ENCODE results near the gene CCDC157. TPM values are rescaled to one million over a fixed set of nuclear protein-coding genes. Genes with fewer than 3 reads are reported as not detected.

The CCDC157 gene
- total RNA-seq: 3.4 and 4.6 TPM in 2 replicates

DNA sequence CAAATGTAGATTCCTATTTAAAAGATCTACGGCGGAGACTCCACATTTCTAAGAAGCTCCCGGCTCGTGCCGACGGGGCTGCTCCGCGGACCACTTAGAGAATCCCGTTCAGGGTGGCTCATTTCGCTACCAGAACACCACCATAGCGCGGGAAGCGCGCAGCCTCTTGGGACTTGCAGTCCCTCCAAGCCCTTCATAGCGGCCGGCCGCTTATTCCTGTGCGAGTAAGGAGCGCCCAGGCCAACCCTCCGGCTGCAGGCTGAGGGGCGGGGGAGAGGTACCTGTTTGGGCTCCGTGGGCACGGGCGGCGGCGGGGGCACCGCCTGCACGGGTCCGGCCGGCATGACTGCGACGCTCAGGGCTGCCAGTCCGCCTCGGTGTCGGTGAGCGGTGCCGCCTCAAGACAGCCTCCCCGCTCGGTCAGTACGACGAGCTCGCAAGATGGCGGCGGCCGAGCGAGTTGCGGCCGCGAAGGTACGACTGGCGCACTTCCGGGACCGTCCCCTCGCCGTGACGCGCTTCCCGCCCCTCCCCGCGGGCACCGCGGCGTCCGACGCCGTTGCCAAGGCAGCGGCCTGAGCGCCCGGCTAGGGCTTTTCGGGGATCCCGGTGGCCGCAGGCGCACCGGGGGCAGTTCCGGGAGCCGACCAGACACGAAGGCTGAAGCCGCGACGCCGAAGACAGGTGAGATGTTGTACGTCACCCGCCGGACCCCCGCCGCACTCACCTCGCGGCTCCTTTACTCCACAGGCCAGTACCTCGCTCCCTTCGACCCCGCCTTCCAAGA lies at the start of gene CCDC157, which contains the start of gene SF3A1:
TSS of gene CCDC157 (plus strand) at position 559 of the 787 bp plus-strand sequence. CDS start 8,994 bp downstream, outside the sequence.
TSS of gene SF3A1 (minus strand) at position 446 of the 787 bp plus-strand sequence. CDS start at position 344, 102 bp downstream.

DNA sequence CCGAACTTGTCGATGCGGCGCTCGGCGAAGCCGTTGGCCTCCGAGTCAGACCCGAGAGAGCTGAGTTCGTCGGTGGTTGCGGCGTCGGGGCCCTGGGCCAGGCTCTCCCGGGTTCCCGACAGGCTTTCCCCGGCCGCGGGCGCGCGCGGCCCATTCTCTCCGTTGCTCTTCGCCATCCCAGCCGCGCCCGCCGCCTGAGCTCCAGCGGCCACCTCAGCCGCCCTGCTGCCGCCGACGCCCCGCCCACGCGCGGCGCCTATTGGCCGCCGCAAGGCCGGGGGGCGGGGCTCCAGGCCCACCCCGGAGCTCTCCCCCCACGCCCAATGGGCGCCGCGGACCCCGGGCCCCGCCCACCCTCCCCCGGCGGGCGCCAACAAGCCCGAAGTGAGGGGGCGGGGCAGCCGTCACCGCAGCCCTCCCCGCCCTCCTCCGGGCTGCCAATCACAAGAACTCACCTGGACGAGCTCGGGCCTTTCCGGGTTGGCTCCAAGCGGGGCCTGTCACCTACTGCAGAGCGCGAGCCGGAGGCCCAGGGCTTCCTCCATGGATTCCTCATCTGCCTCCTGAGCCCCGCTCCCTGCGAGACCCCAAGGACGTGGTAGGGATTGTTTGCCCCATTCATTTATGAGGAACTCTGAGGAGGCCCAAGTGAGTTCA lies 30.0 kb upstream of the CCDC157 start, which contains the start of gene TBC1D10A:
TSS of gene TBC1D10A (minus strand) at position 236 of the 657 bp plus-strand sequence. CDS start at position 176, 60 bp downstream.

DNA sequence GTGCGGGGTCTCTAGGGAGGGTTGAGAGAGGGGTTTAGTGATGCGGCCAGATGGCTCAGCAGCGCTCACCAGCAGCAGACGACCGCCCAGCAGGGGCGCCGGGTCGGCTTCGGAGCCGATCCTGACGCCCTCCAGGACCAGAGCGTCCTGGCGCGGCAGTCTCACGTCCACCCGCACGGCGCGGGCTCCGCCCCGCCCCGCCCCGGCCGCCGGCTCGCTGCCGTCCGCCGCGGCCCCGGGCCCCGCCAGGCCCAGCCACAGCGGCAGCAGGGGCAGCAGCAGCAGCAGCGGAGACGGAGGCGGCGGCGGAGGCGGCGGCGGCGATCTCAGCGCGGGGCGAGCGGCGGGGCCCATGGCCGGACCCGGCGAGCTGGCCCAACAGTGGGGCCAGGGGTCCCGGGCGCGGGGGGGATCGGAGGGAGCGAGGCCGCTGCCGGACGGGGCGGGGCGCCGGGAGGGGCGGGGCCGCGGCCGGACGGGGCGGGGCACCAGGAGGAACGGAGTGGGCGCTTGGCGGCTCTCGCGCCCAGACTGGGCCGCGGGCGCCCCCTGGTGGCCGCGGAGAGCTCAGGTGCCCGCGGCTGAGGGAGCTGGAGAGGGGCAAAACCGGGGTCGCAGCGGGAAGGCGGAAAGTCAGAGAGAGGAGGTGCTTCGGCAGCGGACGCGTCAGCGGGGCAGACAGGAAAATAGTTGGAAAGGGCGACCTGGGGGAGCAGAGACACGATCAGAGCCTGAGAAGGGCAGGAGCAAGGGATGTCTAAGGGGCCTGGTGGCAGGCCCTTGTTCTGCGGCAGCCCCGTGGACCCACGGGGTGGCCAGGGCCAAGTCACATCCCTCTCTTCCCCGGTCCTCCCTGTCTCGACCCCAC lies 30.4 kb downstream of the CCDC157 start, which contains the start of gene RNF215:
TSS of gene RNF215 (minus strand) at position 452 of the 868 bp plus-strand sequence. CDS start at position 354, 98 bp downstream.

DNA sequence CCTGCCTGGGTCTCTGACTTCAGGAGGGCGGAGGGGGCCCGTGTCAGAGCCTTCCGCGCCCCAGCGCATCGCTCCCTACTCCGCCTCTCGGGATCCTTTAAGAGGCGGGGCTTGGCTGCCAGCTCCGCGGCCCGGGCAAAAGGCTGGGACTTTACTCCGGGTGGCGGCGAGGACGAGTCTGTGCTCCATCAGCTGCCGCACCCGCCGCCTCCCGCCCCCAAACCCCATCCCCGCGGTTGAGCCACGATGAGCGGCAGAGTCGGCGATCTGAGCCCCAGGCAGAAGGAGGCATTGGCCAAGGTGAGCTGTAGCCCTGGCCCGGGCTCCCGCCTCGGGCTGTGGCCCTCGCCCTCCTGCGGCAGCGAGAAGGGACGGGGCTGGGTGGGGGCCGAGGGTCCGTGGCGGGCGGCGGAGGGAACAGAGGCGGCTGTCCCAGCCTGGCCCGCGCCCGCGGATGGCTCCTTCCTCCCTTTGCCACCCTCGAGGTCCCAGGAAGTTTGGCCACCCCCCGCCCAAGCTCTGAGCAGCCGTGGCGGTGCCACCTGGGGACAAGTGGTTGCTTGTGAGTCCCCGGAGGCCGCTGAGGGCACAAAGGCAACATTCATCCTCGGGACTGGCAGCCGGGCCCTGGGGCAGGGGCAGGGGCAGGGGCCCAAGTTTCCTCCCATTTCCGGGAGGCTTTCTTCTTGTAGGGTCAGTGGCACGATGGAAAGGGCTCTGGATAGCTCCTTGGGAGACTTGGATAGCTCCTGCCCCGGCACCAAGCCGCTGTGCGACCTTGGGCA lies 40.3 kb downstream of the CCDC157 start, which contains the start of gene SEC14L2:
TSS of gene SEC14L2 (plus strand) at position 148 of the 785 bp plus-strand sequence. CDS start at position 247, 99 bp downstream.

DNA sequence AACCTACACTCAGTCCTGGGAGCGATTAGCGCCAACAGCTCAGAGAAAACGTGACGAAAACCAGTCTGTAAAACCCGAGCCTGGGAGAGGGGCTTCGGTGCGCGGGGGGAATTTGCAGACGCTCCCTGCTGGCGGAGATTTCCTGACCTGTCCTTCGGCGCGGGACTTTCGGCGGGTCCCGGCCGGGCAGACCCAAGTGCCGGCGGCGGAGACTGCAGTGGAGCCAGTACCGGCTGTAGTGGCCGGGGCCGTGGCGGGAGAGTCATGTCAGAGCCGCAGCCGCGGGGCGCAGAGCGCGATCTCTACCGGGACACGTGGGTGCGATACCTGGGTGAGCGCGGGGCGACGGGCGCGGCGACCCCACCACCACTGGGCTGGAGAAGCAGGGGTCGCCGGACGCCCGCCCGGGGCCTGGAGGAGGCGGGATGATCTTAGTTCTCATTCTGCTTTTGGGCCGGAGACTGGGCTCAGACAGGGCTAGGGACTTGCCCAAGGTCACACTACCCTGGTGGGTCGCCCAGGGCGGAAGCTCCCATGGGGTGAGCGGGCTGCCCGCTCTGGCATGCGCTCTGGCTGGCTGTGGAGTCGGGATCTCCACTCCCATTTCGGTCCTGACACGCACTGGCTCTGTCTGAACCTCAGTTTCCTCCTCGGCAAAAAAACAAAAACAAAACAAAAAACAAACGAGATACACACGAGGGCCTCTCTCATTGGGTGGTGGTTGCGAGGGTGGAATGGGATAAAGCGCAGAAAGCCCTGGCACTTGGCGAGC lies 69.0 kb downstream of the CCDC157 start, which contains the start of gene MTFP1:
TSS of gene MTFP1 (plus strand) at position 153 of the 772 bp plus-strand sequence. CDS start at position 265, 112 bp downstream.

Other genes starting within 250 kb of the CCDC157 start
- gene LIF, start 110.2 kb upstream of the CCDC157 start, total RNA-seq: 2.4 and 2.9 TPM in 2 replicates
- gene OSM, start 90.2 kb upstream of the CCDC157 start, total RNA-seq: not detected in 2 replicates
- 5.4 and 12.6 TPM in 2 replicates for gene CASTOR1, start 67.5 kb upstream of the CCDC157 start, total RNA-seq
- 18.7 and 19.3 TPM in 2 replicates for gene TBC1D10A, start 30.1 kb upstream of the CCDC157 start, total RNA-seq
- gene SF3A1, start 113 bp upstream of the CCDC157 start, total RNA-seq: 46.1 and 64.5 TPM in 2 replicates
- 16.6 and 18.8 TPM in 2 replicates for gene RNF215, start 30.4 kb downstream of the CCDC157 start, total RNA-seq
- 16.4 and 21.4 TPM in 2 replicates for gene SEC14L2, start 40.0 kb downstream of the CCDC157 start, total RNA-seq
- 27.1 and 27.5 TPM in 2 replicates for gene MTFP1, start 68.8 kb downstream of the CCDC157 start, total RNA-seq
- gene SEC14L3, start 115.0 kb downstream of the CCDC157 start, total RNA-seq: not detected in 2 replicates
- 0.17 TPM in 1 of 2 replicates, not detected in the other for gene SEC14L4, start 148.7 kb downstream of the CCDC157 start, total RNA-seq
- gene SEC14L6, start 189.7 kb downstream of the CCDC157 start, total RNA-seq: under 0.01 and 0.50 TPM in 2 replicates
- 0.17 and 0.30 TPM in 2 replicates for gene GAL3ST1, start 217.7 kb downstream of the CCDC157 start, total RNA-seq
- 71.7 and 95.5 TPM in 2 replicates for gene PES1, start 234.9 kb downstream of the CCDC157 start, total RNA-seq